Muscle layer of colon (tissue), 2 donors: Measurements from ENCODE around the gene SMYD1.
"Not testable (repeated sequence)": the region's sequence is repeated elsewhere in the genome, so short reads cannot be mapped to it uniquely, and the experiment has no call there.

Experiments used
- H3K27ac ChIP-seq: one replicate; pipeline ENCODE4 v1.7.0; 2013; ENCODE audit warnings: low read depth, mild to moderate bottlenecking, low read length, moderate library complexity
- H3K27me3 ChIP-seq, 2 donors: one replicate each; pipeline ENCODE4 v1.7.0; 2013; ENCODE audit warnings: low read length in 2 of 2, mild to moderate bottlenecking in 2 of 2; ENCODE audit not compliant: insufficient read depth in 2 of 2, control insufficient read depth in 1 of 2
- H3K36me3 ChIP-seq: one replicate; pipeline ENCODE4 v1.7.0; 2013; ENCODE audit warnings: mild to moderate bottlenecking, low read length; ENCODE audit not compliant: insufficient read depth
- H3K4me1 ChIP-seq: one replicate; pipeline ENCODE4 v1.7.0; 2013; ENCODE audit warnings: mild to moderate bottlenecking, low read length; ENCODE audit not compliant: insufficient read depth
- H3K4me3 ChIP-seq, 2 donors: one replicate each; pipeline ENCODE4 v1.7.0; 2013; ENCODE audit warnings: low read length in 2 of 2, low read depth in 1 of 2, mild to moderate bottlenecking in 1 of 2, moderate library complexity in 1 of 2
- H3K9ac ChIP-seq: one replicate; pipeline ENCODE4 v1.7.0; 2013; ENCODE audit warnings: low read length
- H3K9me3 ChIP-seq: one replicate; pipeline ENCODE4 v1.7.0; 2013; ENCODE audit warnings: mild to moderate bottlenecking, low read length
- donor health status: abdominal sarcoma.
- donor health status: Adenocarcinoma of cecum.

Gene SMYD1

DNA sequence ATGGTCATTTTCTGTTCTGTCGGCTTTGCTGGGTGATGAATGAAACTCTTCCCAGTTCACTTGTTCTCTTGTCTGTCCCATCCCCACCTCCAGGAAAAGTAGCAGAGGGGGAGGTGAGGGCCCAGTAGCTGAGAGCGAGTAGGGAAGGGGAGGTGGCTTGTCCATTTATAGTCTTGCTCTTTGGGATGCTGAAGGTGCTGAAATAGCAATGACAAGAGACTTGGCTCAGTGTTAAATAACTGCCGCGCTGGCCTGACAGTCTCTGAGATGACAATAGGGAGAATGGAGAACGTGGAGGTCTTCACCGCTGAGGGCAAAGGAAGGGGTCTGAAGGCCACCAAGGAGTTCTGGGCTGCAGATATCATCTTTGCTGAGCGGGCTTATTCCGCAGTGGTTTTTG is at the start of gene SMYD1:
TSS of gene SMYD1 (plus strand) at position 228 of the 400 bp plus-strand sequence. CDS start at position 268, 40 bp downstream.
- Histone ChIP-seq H3K4me1 (no peaks in the 10 kb centered on the region), H3K27ac (peak within 1 kb of the TSS; percentile 25), H3K9me3 (no peaks in the 10 kb centered on the region), H3K9ac (no peak within 1 kb of the TSS), H3K36me3 (no peaks in the 10 kb centered on the region), H3K4me3 (peak within 1 kb of the TSS in 1 of 2 donors; percentile 41), H3K27me3 (no peaks in the 10 kb centered on the region)

DNA sequence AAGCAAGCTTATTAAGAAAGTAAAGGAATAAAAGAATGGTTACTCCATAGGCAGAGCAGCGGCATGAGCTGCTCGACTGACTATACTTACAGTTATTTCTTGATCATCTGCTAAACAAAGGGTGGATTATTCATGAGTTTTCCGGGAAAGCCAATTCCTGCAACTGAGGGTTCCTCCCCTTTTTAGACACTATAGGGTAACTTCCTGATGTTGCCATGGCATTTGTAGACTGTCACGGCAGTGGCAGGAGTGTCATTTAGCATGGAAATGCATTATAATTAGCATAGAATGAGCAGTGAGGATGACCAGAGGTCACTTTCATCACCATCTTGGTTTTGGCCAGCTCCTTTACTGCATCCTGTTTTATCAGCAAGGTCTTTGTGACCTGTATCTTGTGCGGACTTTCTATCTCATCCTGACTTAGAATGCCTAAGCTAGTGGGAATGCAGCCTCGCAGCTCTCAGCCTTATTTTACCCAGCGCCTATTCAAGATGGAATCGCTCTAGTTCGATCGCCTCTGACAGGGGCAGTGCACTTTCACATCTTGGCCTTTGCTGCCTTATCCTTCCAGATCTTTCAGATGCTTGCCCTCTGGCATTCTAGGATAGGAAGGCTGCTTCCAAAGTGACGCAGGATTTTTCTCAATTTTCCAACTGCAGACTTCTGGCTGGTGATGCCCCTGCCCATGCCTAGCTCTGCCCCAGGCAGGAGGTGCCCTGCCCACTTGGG is 49.4 kb upstream of the SMYD1 start:
- not testable (repeated sequence) for H3K27ac ChIP-seq, H3K9ac ChIP-seq, H3K27me3 ChIP-seq, H3K36me3 ChIP-seq, H3K4me1 ChIP-seq, H3K4me3 ChIP-seq, H3K9me3 ChIP-seq

DNA sequence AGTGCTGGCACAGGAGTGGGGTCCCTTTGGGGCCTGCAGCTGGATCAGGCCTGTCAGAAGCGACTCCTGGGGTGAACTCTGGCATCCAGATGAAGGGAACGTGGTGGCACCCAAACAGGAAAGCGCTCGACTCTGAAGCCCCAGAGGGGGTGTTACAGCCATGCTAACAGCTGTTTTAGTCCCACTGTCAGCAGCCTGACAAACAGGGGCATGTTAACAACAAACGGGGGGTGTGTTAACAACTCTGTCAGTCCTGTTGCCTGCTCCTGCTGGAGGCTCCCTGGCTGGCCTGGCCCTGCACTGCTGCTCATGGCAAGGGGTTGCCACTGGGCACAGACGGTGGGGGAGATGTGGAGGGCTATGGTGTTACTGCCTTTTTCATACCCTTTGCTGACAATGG is 48.7 kb upstream of the SMYD1 start:
- Histone ChIP-seq H3K36me3 (no peaks in the 10 kb centered on the region), H3K27ac (no peak overlapping the region), H3K4me1 (no peaks in the 10 kb centered on the region), H3K9me3 (no peaks in the 10 kb centered on the region), H3K9ac (no peak overlapping the region), H3K27me3 (no peaks in the 10 kb centered on the region), H3K4me3 (no peak overlapping the region)

DNA sequence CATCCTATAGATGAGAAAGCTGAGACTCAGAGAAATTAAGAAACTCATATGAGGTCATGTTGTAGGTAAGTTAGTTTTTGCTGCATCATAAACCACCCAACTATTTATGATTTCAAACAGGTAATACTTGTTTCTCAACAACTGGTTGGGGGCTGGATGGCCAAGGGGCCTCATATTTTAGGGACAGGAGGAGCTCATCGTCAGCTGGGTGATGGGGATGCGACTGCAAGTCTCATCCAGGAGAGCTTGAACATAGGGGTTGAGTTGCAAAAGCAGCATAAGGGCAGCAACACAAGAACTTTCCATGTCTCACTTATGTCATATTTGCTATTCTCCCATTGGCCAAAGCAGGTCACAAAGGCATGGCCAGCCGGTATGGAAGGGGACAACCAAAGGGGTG is 47.6 kb upstream of the SMYD1 start:
- Histone ChIP-seq H3K4me3 (no peak overlapping the region), H3K4me1 (no peaks in the 10 kb centered on the region), H3K36me3 (no peaks in the 10 kb centered on the region)

DNA sequence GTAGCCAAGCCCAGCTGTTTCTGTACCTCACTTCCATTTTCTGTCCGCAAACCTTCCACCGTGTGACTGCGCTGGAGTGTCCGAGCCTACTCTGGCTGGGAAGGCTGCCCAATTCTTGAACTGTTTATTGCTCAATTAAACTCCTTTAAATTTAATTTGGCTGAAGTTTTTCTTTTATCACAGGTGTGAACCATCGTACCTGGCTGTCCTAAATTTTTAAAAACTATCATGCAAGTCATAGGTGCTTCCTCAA is 45.0 kb upstream of the SMYD1 start:
- no peaks in the 10 kb centered on the region for H3K4me1 ChIP-seq
- no peak overlapping the region for H3K4me3 ChIP-seq
- H3K9ac ChIP-seq = no peak overlapping the region
- no peak overlapping the region for H3K27ac ChIP-seq
- no peaks in the 10 kb centered on the region for H3K9me3 ChIP-seq
- no peaks in the 10 kb centered on the region for H3K27me3 ChIP-seq
- H3K36me3 ChIP-seq = no peaks in the 10 kb centered on the region

More for the DNA sequence above, 47.6 kb upstream of the SMYD1 start:
- Histone ChIP-seq H3K27ac (no peak overlapping the region), H3K9me3 (no peaks in the 10 kb centered on the region), H3K9ac (no peak overlapping the region), H3K27me3 (no peaks in the 10 kb centered on the region)

DNA sequence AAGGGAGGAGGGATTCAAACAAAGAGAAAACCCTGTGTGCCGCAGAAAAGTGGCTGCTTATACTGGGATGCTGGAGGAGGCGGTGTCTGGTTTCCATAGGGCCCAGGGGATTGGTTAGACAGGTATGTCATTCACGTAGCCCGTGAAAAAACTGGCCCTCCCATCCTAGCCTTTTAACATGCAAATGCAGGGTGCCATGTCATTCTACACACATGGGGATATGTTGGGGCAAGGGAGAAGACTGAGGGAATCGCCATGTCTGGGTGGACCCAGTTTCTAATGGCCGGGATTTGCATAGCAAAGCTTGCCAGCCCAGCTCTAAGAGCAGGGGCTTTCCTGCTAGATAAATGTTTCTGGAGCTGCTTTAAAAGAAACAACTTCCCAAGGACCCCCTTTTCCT is 43.1 kb upstream of the SMYD1 start:
- Histone ChIP-seq H3K27me3 (no peaks in the 10 kb centered on the region), H3K4me3 (no peak overlapping the region), H3K9ac (no peak overlapping the region), H3K4me1 (no peaks in the 10 kb centered on the region), H3K36me3 (peaks cover 15% of the 10 kb centered on the region), H3K27ac (no peak overlapping the region), H3K9me3 (no peaks in the 10 kb centered on the region)

DNA sequence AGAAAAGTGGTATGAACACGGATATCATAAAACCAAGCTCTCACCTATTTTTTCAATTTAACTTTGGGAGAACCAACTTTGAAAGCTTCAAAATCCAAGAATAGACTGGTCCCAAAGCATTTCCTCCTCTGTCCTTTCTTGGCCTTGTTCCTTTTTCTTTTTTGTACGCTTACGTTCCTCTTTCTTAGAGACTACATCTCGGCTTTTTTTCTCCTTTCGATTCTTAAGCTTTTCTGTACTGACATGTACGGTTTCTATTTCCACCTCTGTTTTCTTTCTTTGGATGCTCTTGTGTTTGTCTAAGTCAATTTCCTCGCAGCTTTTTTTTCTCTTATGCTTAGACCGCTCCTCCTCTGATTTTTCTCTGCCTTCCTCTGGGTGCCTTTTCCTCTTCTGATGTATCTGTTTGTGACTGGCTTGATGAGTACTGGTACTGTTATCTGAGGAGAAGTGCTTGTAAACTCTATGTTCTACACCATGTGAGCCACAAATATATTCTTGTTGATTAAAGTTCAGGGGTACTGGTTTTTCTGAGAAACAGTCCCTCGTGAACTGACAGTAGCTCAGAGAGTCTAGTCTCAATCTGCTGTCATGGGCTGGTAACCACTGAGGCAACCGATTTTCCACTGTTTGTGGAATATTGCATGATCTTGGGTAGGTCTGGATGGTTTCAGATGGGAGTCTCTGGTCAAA is 39.8 kb upstream of the SMYD1 start:
- H3K9ac ChIP-seq = no peak overlapping the region
- no peak overlapping the region for H3K27ac ChIP-seq
- no peaks in the 10 kb centered on the region for H3K4me1 ChIP-seq
- no peak overlapping the region for H3K4me3 ChIP-seq
- H3K9me3 ChIP-seq = no peaks in the 10 kb centered on the region
- H3K27me3 ChIP-seq = no peaks in the 10 kb centered on the region
- H3K36me3 ChIP-seq = peaks cover 20% of the 10 kb centered on the region

DNA sequence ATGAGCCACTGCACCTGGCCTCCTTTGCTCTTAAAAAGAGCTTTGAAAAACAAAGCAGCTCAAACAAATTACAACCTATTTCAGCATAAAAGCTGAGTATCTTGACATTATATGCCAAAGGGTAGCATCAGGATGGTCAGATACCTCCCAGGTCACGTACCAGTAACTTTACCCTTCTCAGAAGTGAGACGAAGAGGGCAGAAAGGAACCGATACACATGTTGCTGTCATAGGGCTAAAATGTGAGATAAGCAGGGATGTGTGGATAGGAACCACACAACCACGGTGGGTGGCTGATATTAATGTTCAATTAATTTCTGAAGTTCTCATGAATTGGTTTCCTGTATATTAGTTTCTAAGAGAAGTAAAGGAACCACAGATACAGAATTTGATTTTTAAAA is 38.7 kb upstream of the SMYD1 start:
- H3K36me3 ChIP-seq = peaks cover 26% of the 10 kb centered on the region
- H3K4me3 ChIP-seq = no peak overlapping the region
- no peak overlapping the region for H3K27ac ChIP-seq
- H3K27me3 ChIP-seq = no peaks in the 10 kb centered on the region
- H3K9me3 ChIP-seq = no peaks in the 10 kb centered on the region
- H3K9ac ChIP-seq = no peak overlapping the region
- H3K4me1 ChIP-seq = no peaks in the 10 kb centered on the region

DNA sequence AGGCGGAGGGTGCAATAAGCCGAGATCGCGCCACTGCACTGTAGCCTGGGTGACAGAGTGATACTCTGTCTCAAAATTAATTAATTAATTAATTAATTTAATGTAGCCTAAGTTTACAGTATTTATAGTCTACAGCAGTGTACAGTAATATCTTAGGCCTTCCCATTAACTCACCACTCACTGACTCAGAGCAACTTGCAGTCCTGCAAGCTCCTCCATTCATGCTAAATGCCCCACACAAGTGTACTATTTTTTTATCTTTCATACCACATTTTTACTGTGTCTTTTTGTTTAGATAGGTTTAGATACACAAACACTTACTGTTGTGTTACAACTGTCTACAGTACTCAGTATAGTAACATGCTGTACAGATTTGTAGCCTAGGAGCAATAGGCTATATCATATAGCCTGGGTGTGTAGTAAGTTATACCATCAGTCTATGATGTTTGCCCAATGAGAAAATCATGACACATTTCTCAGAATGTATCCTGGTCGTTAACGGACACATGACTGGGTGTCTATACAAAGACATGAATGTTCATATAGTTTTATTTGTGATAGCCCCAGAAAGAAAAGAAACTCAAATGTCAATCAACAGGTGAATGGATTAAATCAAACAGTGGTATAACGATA is 35.4 kb upstream of the SMYD1 start:
- no peak overlapping the region for H3K4me3 ChIP-seq
- peaks cover 27% of the 10 kb centered on the region for H3K36me3 ChIP-seq
- no peaks in the 10 kb centered on the region for H3K27me3 ChIP-seq
- no peak overlapping the region for H3K9ac ChIP-seq
- H3K9me3 ChIP-seq = no peaks in the 10 kb centered on the region
- no peaks in the 10 kb centered on the region for H3K4me1 ChIP-seq
- H3K27ac ChIP-seq = no peak overlapping the region

DNA sequence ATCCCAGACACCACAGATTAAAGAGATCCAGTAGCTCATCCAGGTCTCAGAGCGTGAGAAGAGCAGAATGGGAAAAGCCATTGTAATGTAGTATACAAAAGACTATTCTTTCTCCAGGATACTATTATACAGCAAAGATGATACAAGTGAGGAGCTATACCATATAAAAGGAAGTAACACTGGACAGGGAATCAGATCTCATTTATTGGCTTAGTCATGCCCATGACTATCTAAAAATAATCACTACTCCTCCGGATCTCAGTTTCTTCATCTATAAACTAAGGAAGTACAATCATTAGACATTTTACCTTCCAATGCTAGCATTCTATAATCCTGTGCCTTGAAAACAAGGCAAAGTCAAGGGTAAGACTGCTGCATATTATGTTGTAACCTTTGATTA is 31.4 kb upstream of the SMYD1 start:
- no peak overlapping the region for H3K27ac ChIP-seq
- H3K9ac ChIP-seq = no peak overlapping the region
- no peaks in the 10 kb centered on the region for H3K27me3 ChIP-seq

DNA sequence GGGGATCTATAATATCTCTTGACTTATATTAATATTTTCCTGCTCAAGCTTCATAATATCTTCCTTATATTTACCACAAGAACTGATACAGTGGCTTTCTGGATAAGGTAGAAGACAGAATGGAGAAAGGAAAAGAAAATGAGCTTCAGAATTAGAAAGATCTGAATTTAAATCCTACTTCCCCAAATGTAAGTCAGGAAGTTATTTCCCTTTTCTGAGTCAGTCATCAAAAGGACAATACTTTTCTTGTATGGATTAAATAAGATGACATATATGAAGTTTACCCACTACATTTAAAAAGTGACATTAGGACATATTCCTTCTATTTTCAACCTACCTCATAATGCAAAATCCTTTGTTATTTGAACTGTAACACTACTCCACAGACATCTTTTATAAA is 31.0 kb upstream of the SMYD1 start:
- no peak overlapping the region for H3K4me3 ChIP-seq
- H3K36me3 ChIP-seq = peaks cover 7% of the 10 kb centered on the region
- no peaks in the 10 kb centered on the region for H3K27me3 ChIP-seq
- H3K9ac ChIP-seq = no peak overlapping the region
- no peaks in the 10 kb centered on the region for H3K4me1 ChIP-seq
- H3K27ac ChIP-seq = no peak overlapping the region
- H3K9me3 ChIP-seq = no peaks in the 10 kb centered on the region

More for the DNA sequence above, 31.4 kb upstream of the SMYD1 start:
- peaks cover 7% of the 10 kb centered on the region for H3K36me3 ChIP-seq
- H3K9me3 ChIP-seq = no peaks in the 10 kb centered on the region
- H3K4me3 ChIP-seq = no peak overlapping the region
- H3K4me1 ChIP-seq = no peaks in the 10 kb centered on the region
